NB4 (cell line): ENCODE data around the gene LPCAT1.
"Not testable (repeated sequence)": the region's sequence is repeated elsewhere in the genome, so short reads cannot be mapped to it uniquely, and the experiment has no call there.

Experiments
- DNase-seq: peaks from one replicate; pipeline ENCODE4 v3.0.0; 2010; ENCODE audit warnings: low read depth
- H3K4me3 ChIP-seq: one replicate; pipeline ENCODE4 v1.5.1; 2011; ENCODE audit warnings: mild to moderate bottlenecking, low read depth, low read length, moderate library complexity
- MYC ChIP-seq: IDR thresholded peaks from 2 replicates; pipeline ENCODE4 v1.6.1; 2011; ENCODE audit warnings: low read depth, low read length
- POLR2A ChIP-seq: IDR thresholded peaks from 2 replicates; pipeline ENCODE4 v1.6.1; 2011; ENCODE audit warnings: mild to moderate bottlenecking; ENCODE audit not compliant: insufficient read length; ENCODE audit errors: extremely low read depth
- TF ChIP-seq, protein P1 (sequence below): IDR thresholded peaks from one replicate; pipeline ENCODE4 v1.5.1; 2012; ENCODE audit warnings: low read depth, low read length
- TF ChIP-seq, protein P2 (sequence below): IDR thresholded peaks from 2 replicates; pipeline ENCODE4 v1.6.1; 2011; ENCODE audit warnings: low read depth, low read length

LPCAT1 gene

DNA sequence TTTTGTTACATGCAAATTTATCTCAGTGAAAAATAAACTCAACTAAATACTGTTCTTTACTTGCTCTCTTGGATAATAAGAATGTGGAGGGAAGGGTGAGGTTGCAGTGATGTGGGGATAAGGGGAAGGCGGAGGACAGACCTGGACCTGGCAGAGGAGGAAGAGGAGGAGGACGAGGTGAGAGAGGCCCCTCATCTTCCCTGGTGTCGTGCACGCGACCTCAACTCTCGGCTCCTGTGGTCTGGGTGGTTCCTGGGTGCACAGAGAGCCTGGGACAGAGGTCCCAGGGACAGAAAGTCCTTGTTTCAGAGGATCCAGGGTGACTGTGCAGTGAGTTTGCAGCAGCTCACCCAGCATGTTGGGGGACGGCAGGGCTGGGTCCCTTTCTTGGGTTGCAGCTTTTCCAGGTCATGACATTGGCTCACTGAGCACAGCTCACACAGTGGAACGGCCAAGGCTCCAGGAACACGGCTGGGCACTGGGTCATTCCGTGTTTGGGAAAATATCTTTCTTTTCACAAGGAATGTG is 37.7 kb upstream of the LPCAT1 start:
- TF ChIP-seq, protein P1, sequence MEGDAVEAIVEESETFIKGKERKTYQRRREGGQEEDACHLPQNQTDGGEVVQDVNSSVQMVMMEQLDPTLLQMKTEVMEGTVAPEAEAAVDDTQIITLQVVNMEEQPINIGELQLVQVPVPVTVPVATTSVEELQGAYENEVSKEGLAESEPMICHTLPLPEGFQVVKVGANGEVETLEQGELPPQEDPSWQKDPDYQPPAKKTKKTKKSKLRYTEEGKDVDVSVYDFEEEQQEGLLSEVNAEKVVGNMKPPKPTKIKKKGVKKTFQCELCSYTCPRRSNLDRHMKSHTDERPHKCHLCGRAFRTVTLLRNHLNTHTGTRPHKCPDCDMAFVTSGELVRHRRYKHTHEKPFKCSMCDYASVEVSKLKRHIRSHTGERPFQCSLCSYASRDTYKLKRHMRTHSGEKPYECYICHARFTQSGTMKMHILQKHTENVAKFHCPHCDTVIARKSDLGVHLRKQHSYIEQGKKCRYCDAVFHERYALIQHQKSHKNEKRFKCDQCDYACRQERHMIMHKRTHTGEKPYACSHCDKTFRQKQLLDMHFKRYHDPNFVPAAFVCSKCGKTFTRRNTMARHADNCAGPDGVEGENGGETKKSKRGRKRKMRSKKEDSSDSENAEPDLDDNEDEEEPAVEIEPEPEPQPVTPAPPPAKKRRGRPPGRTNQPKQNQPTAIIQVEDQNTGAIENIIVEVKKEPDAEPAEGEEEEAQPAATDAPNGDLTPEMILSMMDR = no peak
- TF ChIP-seq MYC (no peak), POLR2A (no peak)
- TF ChIP-seq, protein P2, sequence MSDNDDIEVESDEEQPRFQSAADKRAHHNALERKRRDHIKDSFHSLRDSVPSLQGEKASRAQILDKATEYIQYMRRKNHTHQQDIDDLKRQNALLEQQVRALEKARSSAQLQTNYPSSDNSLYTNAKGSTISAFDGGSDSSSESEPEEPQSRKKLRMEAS = no peak
- no peak overlapping the region for H3K4me3 ChIP-seq
- no peak for DNase-seq

DNA sequence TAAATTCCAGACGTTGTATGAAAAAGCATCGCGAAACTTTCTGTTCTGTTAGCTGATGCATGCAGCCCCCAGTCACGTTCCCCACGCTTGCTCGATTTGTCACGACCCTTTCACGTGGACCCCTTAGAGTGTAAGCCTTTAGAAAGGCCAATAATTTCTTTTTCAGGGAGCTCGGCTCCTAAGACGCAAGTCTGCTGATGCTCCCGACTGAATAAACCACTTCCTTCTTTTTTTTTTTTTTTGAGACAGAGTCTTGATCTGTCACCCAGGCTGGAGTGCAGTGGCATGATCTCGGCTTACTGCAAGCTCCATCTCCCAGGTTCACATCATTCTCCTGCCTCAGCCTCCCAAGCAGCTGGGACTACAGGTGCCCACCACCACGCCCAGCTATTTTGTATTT is 36.7 kb upstream of the LPCAT1 start:
- not testable (repeated sequence) for DNase-seq, H3K4me3 ChIP-seq

DNA sequence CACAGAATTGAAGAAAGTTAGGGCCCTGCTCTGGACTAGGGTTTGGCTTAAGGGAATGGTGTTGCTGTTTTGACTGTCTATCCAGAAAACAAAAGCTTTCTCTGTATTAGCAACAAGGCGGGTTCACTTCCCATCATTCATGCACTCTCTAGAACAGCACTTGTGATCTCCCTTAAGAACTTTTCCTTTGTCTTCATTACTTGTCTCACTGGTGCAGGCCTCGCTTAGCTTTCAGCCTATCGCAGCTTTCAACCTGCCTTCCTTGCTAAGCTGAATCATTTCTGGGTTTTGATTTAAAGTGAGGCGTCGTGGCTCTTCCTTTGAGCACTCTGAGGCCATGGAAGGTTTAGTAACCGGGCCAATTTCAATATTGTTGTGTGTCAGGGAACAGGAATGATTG is 35.2 kb upstream of the LPCAT1 start:
- DNase-seq = no peak
- no peak overlapping the region for H3K4me3 ChIP-seq
- TF ChIP-seq POLR2A (no peak), MYC (no peak)
- TF ChIP-seq, protein P2 = no peak
- TF ChIP-seq, protein P1 = no peak

DNA sequence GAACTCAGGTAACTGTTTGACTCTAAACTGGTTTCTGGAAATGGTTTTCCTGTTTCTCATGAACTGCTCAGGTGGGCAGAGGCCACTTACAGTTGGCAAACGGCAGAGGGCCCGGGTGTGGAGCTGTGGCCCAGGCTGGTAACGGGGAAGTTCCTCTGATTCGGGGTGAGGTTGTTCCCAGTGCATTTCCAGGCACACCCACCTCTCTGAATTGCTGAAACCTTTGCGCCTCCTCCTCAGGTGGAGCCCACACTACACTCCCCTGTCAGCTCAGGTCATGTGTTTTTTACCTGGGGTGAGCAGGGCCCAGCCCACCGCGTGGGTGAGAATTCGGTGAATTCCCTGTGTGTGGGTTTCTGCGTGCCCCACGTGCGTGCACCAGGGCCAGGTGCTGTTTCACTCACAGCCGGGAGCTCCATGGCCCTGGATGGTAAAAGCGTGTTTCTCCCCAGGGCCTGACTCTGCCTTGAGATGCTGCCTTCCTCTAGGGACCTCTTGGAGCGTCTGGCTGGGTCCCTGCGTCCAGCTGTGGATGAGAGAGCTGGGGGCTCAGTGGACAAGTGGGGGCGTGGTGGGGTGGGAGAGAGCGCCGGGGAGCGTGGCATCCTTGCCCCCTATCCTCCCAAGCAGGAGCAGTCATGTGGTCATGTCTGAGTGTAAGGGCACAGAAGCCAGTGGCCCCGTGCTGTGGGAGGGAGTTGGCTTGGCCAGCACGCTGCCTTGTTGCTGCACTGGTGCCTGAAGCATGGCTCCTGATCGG is 33.5 kb upstream of the LPCAT1 start:
- no peak overlapping the region for H3K4me3 ChIP-seq
- no peak for TF ChIP-seq MYC
- DNase-seq = no peak

DNA sequence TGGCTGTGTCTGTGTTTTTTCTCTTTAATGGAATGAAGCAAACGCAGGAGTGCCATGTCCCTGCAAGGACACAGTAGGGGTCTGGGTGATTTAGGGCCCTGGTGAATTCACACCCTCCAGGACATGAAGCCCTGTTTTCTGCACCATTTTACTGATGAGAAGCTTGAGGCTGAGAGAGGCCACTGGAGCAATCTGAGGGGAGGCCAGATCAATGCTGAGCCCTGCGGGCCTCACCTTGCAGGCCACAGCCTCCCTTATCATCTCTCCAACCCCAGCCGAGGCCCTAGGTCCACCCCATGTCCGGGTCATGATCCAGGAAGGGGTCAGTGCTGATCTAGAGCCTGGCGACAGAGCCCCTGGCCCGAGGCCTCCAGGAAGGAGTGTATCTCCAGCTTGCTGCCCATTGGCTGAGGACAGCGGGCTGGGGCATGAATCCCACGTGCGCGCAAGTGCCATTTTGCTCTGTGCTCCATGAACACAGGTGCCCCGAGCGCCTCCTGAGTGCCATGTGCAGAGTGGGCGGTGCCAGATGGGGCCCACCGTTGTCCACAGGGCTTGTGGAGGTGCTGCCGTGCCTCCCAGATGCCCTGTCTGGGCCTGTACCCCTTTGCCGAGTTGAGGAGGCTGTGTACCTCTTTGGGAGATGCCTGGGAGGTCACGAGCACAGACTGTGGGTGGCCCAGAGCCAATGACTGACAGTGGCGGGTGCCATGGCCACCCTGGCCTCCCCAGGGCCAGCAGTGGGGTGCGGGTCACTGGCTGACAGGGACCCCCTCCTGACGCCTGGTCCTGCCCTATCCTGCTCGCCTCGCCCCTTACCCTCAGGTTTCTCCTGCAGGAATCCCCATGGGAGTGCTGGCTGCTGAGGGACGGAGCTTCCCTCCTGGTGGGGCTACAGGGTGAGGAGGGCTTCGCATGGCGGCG is 32.3 kb upstream of the LPCAT1 start:
- no peak for DNase-seq
- TF ChIP-seq MYC = no peak
- TF ChIP-seq, protein P1 = no peak
- TF ChIP-seq, protein P2 = no peak
- TF ChIP-seq POLR2A = no peak
- no peak overlapping the region for H3K4me3 ChIP-seq

DNA sequence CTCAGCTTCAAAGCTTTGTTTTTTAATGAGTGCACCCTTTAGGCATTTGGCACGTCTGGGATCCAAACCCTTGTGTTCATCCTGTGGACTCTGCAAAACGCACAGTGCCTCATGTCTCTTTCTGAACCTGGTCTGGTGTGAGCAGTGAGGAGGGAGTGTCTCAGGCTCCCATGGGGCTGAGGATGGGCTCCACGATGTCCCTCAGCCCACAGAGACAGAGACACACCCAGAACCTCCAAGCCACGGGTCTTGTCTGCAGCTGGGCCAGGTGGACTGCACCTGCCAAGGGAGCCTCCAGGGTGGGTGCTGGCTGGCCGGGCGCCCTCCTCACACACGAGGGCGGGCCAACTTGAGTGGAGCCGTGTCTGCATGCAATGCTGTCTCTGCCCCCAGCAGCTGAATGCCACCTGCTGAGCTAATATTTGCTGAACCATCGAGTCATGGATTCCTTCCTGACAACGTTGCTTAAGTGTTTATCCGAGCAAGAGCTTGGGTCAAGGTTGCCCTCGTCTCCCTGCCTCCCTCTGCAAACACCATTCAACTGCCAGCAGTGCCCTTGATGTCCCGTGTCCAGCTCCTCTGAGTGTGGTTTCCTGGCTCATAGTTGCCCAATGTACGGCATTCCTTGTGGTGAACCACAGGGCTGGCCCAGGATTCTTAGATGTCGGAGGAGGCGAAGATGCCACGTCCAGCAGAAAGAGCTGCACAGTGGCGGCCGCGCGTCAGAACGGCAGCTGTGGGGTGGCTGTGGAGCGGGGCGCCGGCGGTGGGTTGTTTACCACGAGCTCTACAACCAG is 31.4 kb upstream of the LPCAT1 start:
- H3K4me3 ChIP-seq = no peak overlapping the region
- DNase-seq = peak; percentile 92
- TF ChIP-seq, protein P2 = no peak
- TF ChIP-seq, protein P1 = no peak
- TF ChIP-seq POLR2A = no peak
- no peak for TF ChIP-seq MYC
